H9 (cell line): ENCODE results near the gene TECPR2. TPM values are rescaled to one million over a fixed set of nuclear protein-coding genes. Genes with fewer than 3 reads are reported as not detected.

Experiments used
- DNase-seq: peaks from one replicate; pipeline ENCODE4 v3.0.0-alpha.2; 2017
- H2AFZ ChIP-seq: one replicate; pipeline ENCODE4 v1.6.1; 2013; ENCODE audit warnings: mild to moderate bottlenecking, low read length, control low read depth, moderate library complexity
- H2AK5ac ChIP-seq: 2 replicates; pipeline ENCODE4 v1.6.1; 2013; ENCODE audit warnings: low read length, control low read depth, mixed read lengths; ENCODE audit not compliant: insufficient read length
- H2BK120ac ChIP-seq: one replicate; pipeline ENCODE4 v1.6.1; 2013; ENCODE audit warnings: low read depth, mild to moderate bottlenecking, low read length, control low read depth, inconsistent platforms; ENCODE audit not compliant: poor library complexity, severe bottlenecking
- H2BK12ac ChIP-seq: 2 replicates; pipeline ENCODE4 v1.6.1; 2013; ENCODE audit warnings: low read length, control low read depth, mixed read lengths, low read depth; ENCODE audit not compliant: insufficient read length
- H2BK15ac ChIP-seq: 2 replicates; pipeline ENCODE4 v1.6.1; 2013; ENCODE audit warnings: low read depth, low read length, control low read depth
- H2BK20ac ChIP-seq: one replicate; pipeline ENCODE4 v1.6.1; 2013; ENCODE audit warnings: low read depth, mild to moderate bottlenecking, low read length, control low read depth, inconsistent platforms; ENCODE audit not compliant: poor library complexity, severe bottlenecking
- H2BK5ac ChIP-seq: 2 replicates; pipeline ENCODE4 v1.6.1; 2013; ENCODE audit warnings: low read length, control low read depth, mixed read lengths; ENCODE audit not compliant: insufficient read length
- H3K14ac ChIP-seq: 2 replicates; pipeline ENCODE4 v1.6.1; 2013; ENCODE audit warnings: low read length, control low read depth; ENCODE audit not compliant: insufficient read depth
- H3K18ac ChIP-seq: 2 replicates; pipeline ENCODE4 v1.6.1; 2013; ENCODE audit warnings: low read depth, mild to moderate bottlenecking, mixed read lengths, low read length, control low read depth; ENCODE audit not compliant: insufficient read length
- H3K23ac ChIP-seq: 2 replicates; pipeline ENCODE4 v1.6.1; 2013; ENCODE audit warnings: low read length, control low read depth, mixed read lengths, low read depth; ENCODE audit not compliant: insufficient read length
- H3K23me2 ChIP-seq: 2 replicates; pipeline ENCODE4 v1.6.1; 2013; ENCODE audit warnings: low read depth, mild to moderate bottlenecking, mixed read lengths, low read length, control low read depth; ENCODE audit not compliant: insufficient read length, poor library complexity, severe bottlenecking
- H3K27ac ChIP-seq: 2 replicates; pipeline ENCODE4 v1.5.1; 2013; ENCODE audit warnings: low read length, control low read depth, mixed read lengths, low read depth; ENCODE audit not compliant: insufficient read length
- H3K27me3 ChIP-seq: 2 replicates; pipeline ENCODE4 v1.6.1; 2013; ENCODE audit warnings: low read length, control low read depth, inconsistent platforms; ENCODE audit not compliant: insufficient read depth
- H3K4ac ChIP-seq: 2 replicates; pipeline ENCODE4 v1.6.1; 2013; ENCODE audit warnings: low read depth, mild to moderate bottlenecking, control low read depth, inconsistent platforms, low read length, moderate library complexity
- H3K4me1 ChIP-seq: 2 replicates; pipeline ENCODE4 v1.6.1; 2013; ENCODE audit warnings: low read length, control low read depth, inconsistent platforms; ENCODE audit not compliant: insufficient read depth
- H3K4me2 ChIP-seq: 2 replicates; pipeline ENCODE4 v1.6.1; 2013; ENCODE audit warnings: low read length, control low read depth, mixed read lengths; ENCODE audit not compliant: insufficient read length, insufficient read depth
- H3K56ac ChIP-seq: 2 replicates; pipeline ENCODE4 v1.6.1; 2013; ENCODE audit warnings: low read depth, mild to moderate bottlenecking, mixed read lengths, low read length, control low read depth; ENCODE audit not compliant: insufficient read length
- H3K79me1 ChIP-seq: 2 replicates; pipeline ENCODE4 v1.6.1; 2013; ENCODE audit warnings: low read depth, mild to moderate bottlenecking, moderate library complexity, low read length, control low read depth, inconsistent platforms; ENCODE audit not compliant: insufficient read depth, poor library complexity, severe bottlenecking
- H3K79me2 ChIP-seq: 2 replicates; pipeline ENCODE4 v1.6.1; 2013; ENCODE audit warnings: low read length, control low read depth, inconsistent platforms; ENCODE audit not compliant: insufficient read depth
- H3K9ac ChIP-seq: 2 replicates; pipeline ENCODE4 v1.6.1; 2013; ENCODE audit warnings: low read length, control low read depth, mixed read lengths; ENCODE audit not compliant: insufficient read length; ENCODE audit errors: extremely low read depth
- H3K9me3 ChIP-seq: one replicate; pipeline ENCODE4 v1.6.1; 2013; ENCODE audit warnings: low read depth, low read length, inconsistent platforms; ENCODE audit not compliant: control insufficient read depth
- H3T11ph ChIP-seq: one replicate; pipeline ENCODE4 v1.6.1; 2013; ENCODE audit warnings: mild to moderate bottlenecking, low read length, control low read depth, inconsistent platforms
- H4K20me1 ChIP-seq: one replicate; pipeline ENCODE4 v1.6.1; 2013; ENCODE audit not compliant: control insufficient read depth, insufficient read length, insufficient read depth
- H4K5ac ChIP-seq: 2 replicates; pipeline ENCODE4 v1.6.1; 2013; ENCODE audit warnings: low read depth, mild to moderate bottlenecking, mixed read lengths, low read length, control low read depth; ENCODE audit not compliant: insufficient read length
- H4K8ac ChIP-seq: replicated peaks from 2 replicates; pipeline ENCODE4 v1.6.1; 2013; ENCODE audit warnings: low read length, control low read depth, mixed read lengths, low read depth; ENCODE audit not compliant: insufficient read length
- H4K91ac ChIP-seq: 2 replicates; pipeline ENCODE4 v1.6.1; 2013; ENCODE audit warnings: low read depth, mild to moderate bottlenecking, moderate library complexity, mixed read lengths, low read length, control low read depth; ENCODE audit not compliant: insufficient read length
- H3K27ac Mint-ChIP-seq, 3 experiments: 2 replicates in 2 of 3; 3 replicates in 1 of 3; pipeline ENCODE4 v1.8.0; 2020 to 2021; ENCODE audit warnings: mixed read lengths in 3 of 3, mild to moderate bottlenecking in 1 of 3, moderate library complexity in 1 of 3
- H3K27me3 Mint-ChIP-seq: 2 replicates; pipeline ENCODE4 v1.8.0; 2021; ENCODE audit warnings: low read depth, mild to moderate bottlenecking, moderate library complexity, mixed read lengths
- H3K36me3 Mint-ChIP-seq, 3 experiments: 2 replicates in 2 of 3; 3 replicates in 1 of 3; pipeline ENCODE4 v1.8.0; 2020 to 2021; ENCODE audit warnings: low read depth in 3 of 3, mixed read lengths in 3 of 3; ENCODE audit not compliant: insufficient read depth in 1 of 3
- H3K4me1 Mint-ChIP-seq, 2 experiments: 2 replicates each; pipeline ENCODE4 v1.8.0; 2020; ENCODE audit warnings: mixed read lengths in 2 of 2
- H3K4me3 Mint-ChIP-seq, 2 experiments: 2 replicates in 1 of 2; 3 replicates in 1 of 2; pipeline ENCODE4 v1.8.0; 2020 to 2021; ENCODE audit warnings: mild to moderate bottlenecking in 2 of 2, mixed read lengths in 2 of 2, moderate library complexity in 1 of 2
- H3K9me3 Mint-ChIP-seq, 2 experiments: 2 replicates in 1 of 2; 3 replicates in 1 of 2; pipeline ENCODE4 v1.8.0; 2020; ENCODE audit warnings: mild to moderate bottlenecking in 2 of 2, mixed read lengths in 2 of 2, moderate library complexity in 1 of 2
- CTCF ChIP-seq: fragments of 200-600 bp; sonication (generic); conservative IDR thresholded peaks from 3 replicates; pipeline ENCODE4 v1.8.0; 2021; ENCODE audit warnings: antibody characterized with exemption, mild to moderate bottlenecking
- WGBS: extraction: QIAGEN DNeasy Blood & Tissue Kit; methylation state at CpG from one replicate; pipeline ENCODE4 v1.1.7; 2013; ENCODE audit warnings: missing lambda C conversion rate, low lambda C conversion rate, mixed read lengths; ENCODE audit not compliant: insufficient read length; ENCODE audit errors: extremely low coverage; 5-methylcytosine and 5-hydroxymethylcytosine counted together
- total RNA-seq: library from RNA; stranded (reverse); gene quantifications from 2 replicates; pipeline ENCODE4 v1.2.1, GENCODE V29; 2021

TECPR2 gene
- total RNA-seq, 1 experiment from 2014 or later: 15.4 TPM

DNA sequence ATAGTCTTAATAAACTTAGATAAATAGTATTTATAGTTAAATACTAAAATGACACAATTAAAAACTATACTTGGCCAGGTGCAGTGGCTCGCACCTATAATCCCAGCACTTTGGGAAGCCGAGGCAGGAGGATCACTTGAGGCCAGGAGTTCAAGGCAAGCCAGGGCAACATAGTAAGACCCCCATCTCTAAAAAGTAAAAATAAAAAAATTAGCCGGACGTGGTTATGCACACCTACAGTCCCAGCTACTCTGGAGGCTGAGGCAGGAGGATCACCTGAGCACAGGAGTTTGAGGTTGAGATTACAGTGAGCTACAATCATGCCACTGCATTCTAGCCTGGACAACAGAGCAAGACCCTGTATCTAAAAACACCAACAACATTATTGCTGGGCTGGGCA is 16.1 kb upstream of the TECPR2 start:
- WGBS: no CpG with 5 or more reads among the region's 4 CpGs
- H3K27ac Mint-ChIP-seq: no peak overlapping the region; a peak in 1 of 7 replicates
- H3K4me1 Mint-ChIP-seq: no peaks in the 10 kb centered on the region

More for the DNA sequence above, 16.1 kb upstream of the TECPR2 start:
- no peak overlapping the region for H2AFZ ChIP-seq
- H3T11ph ChIP-seq: no peak overlapping the region
- H2BK120ac ChIP-seq: no peak overlapping the region
- TF ChIP-seq CTCF: no peak
- H4K8ac ChIP-seq: no peak overlapping the region
- H3K9me3 Mint-ChIP-seq: no peaks in the 10 kb centered on the region
- no peaks in the 10 kb centered on the region for H3K79me1 ChIP-seq
- no peaks in the 10 kb centered on the region for H3K79me2 ChIP-seq
- no peaks in the 10 kb centered on the region for H3K23me2 ChIP-seq
- H3K27ac ChIP-seq: no peak overlapping the region
- no peaks in the 10 kb centered on the region for H4K20me1 ChIP-seq
- H3K4me3 Mint-ChIP-seq: no peak overlapping the region
- no peak overlapping the region for H4K91ac ChIP-seq
- H3K4ac ChIP-seq: no peak overlapping the region
- no peaks in the 10 kb centered on the region for H3K27me3 ChIP-seq
- H2BK12ac ChIP-seq: no peak overlapping the region
- no peak overlapping the region for H3K14ac ChIP-seq
- H3K4me1 ChIP-seq: no peaks in the 10 kb centered on the region
- no peak overlapping the region for H2BK15ac ChIP-seq
- H3K9me3 ChIP-seq: no peaks in the 10 kb centered on the region
- no peak overlapping the region for H3K56ac ChIP-seq
- H2AK5ac ChIP-seq: no peak overlapping the region
- no peak overlapping the region for H3K18ac ChIP-seq
- H3K9ac ChIP-seq: no peak overlapping the region
- H4K5ac ChIP-seq: no peak overlapping the region
- H2BK20ac ChIP-seq: no peak overlapping the region
- H3K36me3 Mint-ChIP-seq: peaks cover 15 to 62% (median 35%) of the 10 kb centered on the region in 3 experiments; a peak in 6 of 7 replicates
- no peak overlapping the region for H3K4me2 ChIP-seq
- H3K23ac ChIP-seq: no peak overlapping the region
- DNase-seq: no peak
- no peak overlapping the region for H2BK5ac ChIP-seq
- no peaks in the 10 kb centered on the region for H3K27me3 Mint-ChIP-seq
